ENCODE measurements around the gene KIFAP3.

GRCh38 chr1:169904834-169905233 lies 169.7 kb downstream of the KIFAP3 start:
- TF ChIP-seq CREB1 (IDR thresholded peaks at IDR 0.05) = no peak
- no peak for TF ChIP-seq GTF2F1 (IDR thresholded peaks at IDR 0.05; ENCODE audit: borderline replicate concordance, low read depth, low read length)
- TF ChIP-seq CBX5 (IDR thresholded peaks at IDR 0.05; ENCODE audit: low read depth, low read length) = no peak
- no peak for TF ChIP-seq MAX (IDR thresholded peaks at IDR 0.05)
- no peak for TF ChIP-seq POLR2A (IDR thresholded peaks at IDR 0.05; ENCODE audit: control extremely low read depth in 1 of 2, low read depth in 2 of 2, low read length in 2 of 2)
- TF ChIP-seq JUND (IDR thresholded peaks at IDR 0.05; ENCODE audit: low read length) = no peak
- TF ChIP-seq CTCF (IDR thresholded peaks at IDR 0.05; ENCODE audit: control extremely low read depth in 1 of 3, insufficient read depth in 1 of 3, low read depth in 1 of 3, low read length in 3 of 3) = no peak
- TF ChIP-seq, protein P1, sequence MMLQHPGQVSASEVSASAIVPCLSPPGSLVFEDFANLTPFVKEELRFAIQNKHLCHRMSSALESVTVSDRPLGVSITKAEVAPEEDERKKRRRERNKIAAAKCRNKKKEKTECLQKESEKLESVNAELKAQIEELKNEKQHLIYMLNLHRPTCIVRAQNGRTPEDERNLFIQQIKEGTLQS (IDR thresholded peaks at IDR 0.05; ENCODE audit: insufficient read depth, low read depth, low read length) = no peak
- TF ChIP-seq NRF1 (IDR thresholded peaks at IDR 0.05; ENCODE audit: low read depth, low read length) = no peak

All from H1 (cell line).